GM23338 (cell line): ENCODE results near the gene PIK3C3. TPM values are rescaled to one million over a fixed set of nuclear protein-coding genes. Genes with fewer than 3 reads are reported as not detected.

Experiments
- ATAC-seq: fragments of 200-7000 bp; cut with Tn5 transposase; 3 replicates; pipeline ENCODE4 v1.9.1; 2020
- DNase-seq: peaks from one replicate; pipeline ENCODE4 v3.0.0-alpha.2; 2015; ENCODE audit warnings: low spot score
- H2AFZ ChIP-seq: fragments of 200-600 bp; sonication (generic); 2 replicates; pipeline ENCODE4 v1.8.0; 2016; ENCODE audit warnings: antibody characterized with exemption, mild to moderate bottlenecking, moderate library complexity
- H3F3A ChIP-seq: fragments of 200-600 bp; sonication (generic); replicated peaks from 2 replicates; pipeline ENCODE4 v1.8.0; 2017; ENCODE audit warnings: antibody characterized with exemption, mixed run types, low read depth
- H3K27ac ChIP-seq: fragments of 200-600 bp; sonication (generic); 2 replicates; pipeline ENCODE4 v1.6.1; 2016; ENCODE audit warnings: low read depth
- H3K27me3 ChIP-seq: fragments of 200-600 bp; sonication (generic); 2 replicates; pipeline ENCODE4 v1.8.0; 2016; ENCODE audit warnings: mild to moderate bottlenecking, mixed run types, moderate library complexity; ENCODE audit not compliant: insufficient read depth
- H3K36me3 ChIP-seq: fragments of 200-600 bp; sonication (generic); 2 replicates; pipeline ENCODE4 v1.8.0; 2016; ENCODE audit warnings: mild to moderate bottlenecking; ENCODE audit not compliant: insufficient read depth
- H3K4me1 ChIP-seq: fragments of 200-600 bp; sonication (generic); 2 replicates; pipeline ENCODE4 v1.8.0; 2016; ENCODE audit warnings: mild to moderate bottlenecking, moderate library complexity; ENCODE audit not compliant: insufficient read depth
- H3K4me2 ChIP-seq: fragments of 200-600 bp; sonication (generic); 2 replicates; pipeline ENCODE4 v1.7.1; 2017; ENCODE audit warnings: mixed run types
- H3K4me3 ChIP-seq: fragments of 200-600 bp; sonication (generic); 2 replicates; pipeline ENCODE4 v1.6.1; 2016; ENCODE audit warnings: mixed run types
- H3K79me2 ChIP-seq: fragments of 200-600 bp; sonication (generic); replicated peaks from 2 replicates; pipeline ENCODE4 v1.8.0; 2017; ENCODE audit warnings: mild to moderate bottlenecking; ENCODE audit not compliant: insufficient read depth
- H3K9me2 ChIP-seq: fragments of 200-600 bp; sonication (generic); 2 replicates; pipeline ENCODE4 v1.8.0; 2017; ENCODE audit not compliant: insufficient read depth
- H4K20me1 ChIP-seq: fragments of 200-600 bp; sonication (generic); replicated peaks from 2 replicates; pipeline ENCODE4 v1.8.0; 2017; ENCODE audit warnings: mild to moderate bottlenecking; ENCODE audit not compliant: insufficient read depth
- H3K27ac Mint-ChIP-seq: 2 replicates; pipeline ENCODE4 v1.8.0; 2020; ENCODE audit warnings: inconsistent platforms, mild to moderate bottlenecking, moderate library complexity, mixed read lengths
- H3K27me3 Mint-ChIP-seq: 3 replicates; pipeline ENCODE4 v1.8.0; 2022; ENCODE audit warnings: low read depth, mild to moderate bottlenecking, moderate library complexity, mixed read lengths, inconsistent platforms; ENCODE audit not compliant: insufficient read depth, poor library complexity
- H3K36me3 Mint-ChIP-seq: 3 replicates; pipeline ENCODE4 v1.8.0; 2021; ENCODE audit warnings: low read depth, mild to moderate bottlenecking, inconsistent platforms, moderate library complexity, mixed read lengths
- H3K4me1 Mint-ChIP-seq: 3 replicates; pipeline ENCODE4 v1.8.0; 2020; ENCODE audit warnings: mild to moderate bottlenecking, inconsistent platforms, mixed read lengths
- H3K4me3 Mint-ChIP-seq: 3 replicates; pipeline ENCODE4 v1.8.0; 2021; ENCODE audit warnings: moderate library complexity, mild to moderate bottlenecking, inconsistent platforms, mixed read lengths
- H3K9me3 Mint-ChIP-seq: 3 replicates; pipeline ENCODE4 v1.8.0; 2020; ENCODE audit warnings: moderate library complexity, mild to moderate bottlenecking, inconsistent platforms, mixed read lengths
- CREB1 ChIP-seq: fragments of 250-450 bp; sonication (Bioruptor Pico); IDR thresholded peaks from 2 replicates; pipeline ENCODE4 v1.5.0; 2020; ENCODE audit warnings: low read depth, mild to moderate bottlenecking, moderate library complexity
- EZH2 ChIP-seq: fragments of 200-600 bp; sonication (generic); IDR thresholded peaks from one replicate; pipeline ENCODE4 v1.8.0; 2017; ENCODE audit warnings: antibody characterized with exemption, mild to moderate bottlenecking, low read depth; ENCODE audit not compliant: unreplicated experiment
- EZH2phosphoT487 ChIP-seq: fragments of 200-600 bp; sonication (generic); IDR thresholded peaks from one replicate; pipeline ENCODE4 v1.8.1; 2018; ENCODE audit warnings: antibody characterized with exemption; ENCODE audit not compliant: unreplicated experiment
- JUNB ChIP-seq: IDR thresholded peaks from one replicate; pipeline ENCODE4 v1.6.1; 2016; ENCODE audit warnings: antibody characterized with exemption; ENCODE audit not compliant: unreplicated experiment
- NANOG ChIP-seq: IDR thresholded peaks from 2 replicates; pipeline ENCODE4 v1.6.1; 2016; ENCODE audit warnings: antibody characterized with exemption, borderline replicate concordance
- POLR2AphosphoS5 ChIP-seq: IDR thresholded peaks from 2 replicates; pipeline ENCODE4 v1.6.1; 2016; ENCODE audit warnings: antibody characterized with exemption, low read depth
- STAT1 ChIP-seq: IDR thresholded peaks from one replicate; pipeline ENCODE4 v1.6.1; 2016; ENCODE audit warnings: antibody characterized with exemption; ENCODE audit not compliant: unreplicated experiment
- ZNF114 ChIP-seq: fragments of 250-450 bp; sonication (Bioruptor Pico); IDR thresholded peaks from 2 replicates; pipeline ENCODE4 v1.5.0; 2020; ENCODE audit warnings: mild to moderate bottlenecking, moderate library complexity
- ZNF331 ChIP-seq: fragments of 250-450 bp; sonication (Bioruptor Pico); IDR thresholded peaks from 2 replicates; pipeline ENCODE4 v1.5.0; 2020; ENCODE audit warnings: low read depth, mild to moderate bottlenecking, moderate library complexity
- polyA plus RNA-seq: library from polyadenylated mRNA; unstranded; fragments of >200 nt; fragmentation: Nextera tagmentation; extraction: Ambion mirVana; gene quantifications from 2 replicates; pipeline ENCODE4 v1.2.1, GENCODE V29; 2016
- total RNA-seq: library from RNA; depleted of rRNA; stranded (reverse); fragments of >200 nt; shearing (Covaris generic); gene quantifications from 2 replicates; pipeline ENCODE4 v1.2.3, GENCODE V29; 2014
- TF ChIP-seq, protein P1 (sequence below), 2 experiments: fragments of 200-600 bp in 1 of 2; sonication (generic) in 1 of 2; conservative IDR thresholded peaks; 2 replicates each; pipeline versions ENCODE4 v1.5.1 to v1.6.1; 2016 to 2017; ENCODE audit warnings: antibody characterized with exemption in 2 of 2, low read depth in 2 of 2, mild to moderate bottlenecking in 2 of 2, moderate library complexity in 1 of 2
- TF ChIP-seq, protein P2 (sequence below): IDR thresholded peaks from one replicate; pipeline ENCODE4 v1.6.1; 2018; ENCODE audit warnings: antibody characterized with exemption; ENCODE audit not compliant: unreplicated experiment
- TF ChIP-seq, protein P3 (sequence below): IDR thresholded peaks from 2 replicates; pipeline ENCODE4 v1.6.1; 2016; ENCODE audit warnings: antibody characterized with exemption
- TF ChIP-seq, protein P4 (sequence below): fragments of 250-450 bp; sonication (Bioruptor Pico); IDR thresholded peaks from 2 replicates; pipeline ENCODE4 v1.5.0; 2020; ENCODE audit warnings: mild to moderate bottlenecking, moderate library complexity

The PIK3C3 gene
- total and polyA plus RNA-seq, 2 experiments from 2014 or later: 25.9 to 35.4 TPM

- no peak for ATAC-seq
- no peaks in the 10 kb centered on the region for H4K20me1 ChIP-seq
- no peaks in the 10 kb centered on the region for H3F3A ChIP-seq
- H2AFZ ChIP-seq: no peak overlapping the region
- Mint-ChIP-seq H3K4me1 (no peaks in the 10 kb centered on the region), H3K9me3 (no peaks in the 10 kb centered on the region), H3K27ac (no peak overlapping the region), H3K4me3 (no peak overlapping the region), H3K36me3 (no peaks in the 10 kb centered on the region), H3K27me3 (no peaks in the 10 kb centered on the region)
- no peaks in the 10 kb centered on the region for H3K27me3 ChIP-seq
- no peaks in the 10 kb centered on the region for H3K36me3 ChIP-seq
- H3K4me2 ChIP-seq: no peak overlapping the region
- 0 out of 2 replicates have a peak, but pooled peaks cover 5% of the 10 kb centered on the region for H3K79me2 ChIP-seq
- DNase-seq: no peak
- H3K9me2 ChIP-seq: no peaks in the 10 kb centered on the region
- no peaks in the 10 kb centered on the region for H3K4me1 ChIP-seq
- H3K4me3 ChIP-seq: no peak overlapping the region
- no peak overlapping the region for H3K27ac ChIP-seq
- TF ChIP-seq, protein P1, sequence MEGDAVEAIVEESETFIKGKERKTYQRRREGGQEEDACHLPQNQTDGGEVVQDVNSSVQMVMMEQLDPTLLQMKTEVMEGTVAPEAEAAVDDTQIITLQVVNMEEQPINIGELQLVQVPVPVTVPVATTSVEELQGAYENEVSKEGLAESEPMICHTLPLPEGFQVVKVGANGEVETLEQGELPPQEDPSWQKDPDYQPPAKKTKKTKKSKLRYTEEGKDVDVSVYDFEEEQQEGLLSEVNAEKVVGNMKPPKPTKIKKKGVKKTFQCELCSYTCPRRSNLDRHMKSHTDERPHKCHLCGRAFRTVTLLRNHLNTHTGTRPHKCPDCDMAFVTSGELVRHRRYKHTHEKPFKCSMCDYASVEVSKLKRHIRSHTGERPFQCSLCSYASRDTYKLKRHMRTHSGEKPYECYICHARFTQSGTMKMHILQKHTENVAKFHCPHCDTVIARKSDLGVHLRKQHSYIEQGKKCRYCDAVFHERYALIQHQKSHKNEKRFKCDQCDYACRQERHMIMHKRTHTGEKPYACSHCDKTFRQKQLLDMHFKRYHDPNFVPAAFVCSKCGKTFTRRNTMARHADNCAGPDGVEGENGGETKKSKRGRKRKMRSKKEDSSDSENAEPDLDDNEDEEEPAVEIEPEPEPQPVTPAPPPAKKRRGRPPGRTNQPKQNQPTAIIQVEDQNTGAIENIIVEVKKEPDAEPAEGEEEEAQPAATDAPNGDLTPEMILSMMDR (conservative IDR thresholded peaks at IDR 0.05; ENCODE audit: low read depth in 2 of 2): no peak
- no peak for TF ChIP-seq EZH2phosphoT487
- TF ChIP-seq CREB1 (CRISPR knock-in tag): no peak
- TF ChIP-seq, protein P2, sequence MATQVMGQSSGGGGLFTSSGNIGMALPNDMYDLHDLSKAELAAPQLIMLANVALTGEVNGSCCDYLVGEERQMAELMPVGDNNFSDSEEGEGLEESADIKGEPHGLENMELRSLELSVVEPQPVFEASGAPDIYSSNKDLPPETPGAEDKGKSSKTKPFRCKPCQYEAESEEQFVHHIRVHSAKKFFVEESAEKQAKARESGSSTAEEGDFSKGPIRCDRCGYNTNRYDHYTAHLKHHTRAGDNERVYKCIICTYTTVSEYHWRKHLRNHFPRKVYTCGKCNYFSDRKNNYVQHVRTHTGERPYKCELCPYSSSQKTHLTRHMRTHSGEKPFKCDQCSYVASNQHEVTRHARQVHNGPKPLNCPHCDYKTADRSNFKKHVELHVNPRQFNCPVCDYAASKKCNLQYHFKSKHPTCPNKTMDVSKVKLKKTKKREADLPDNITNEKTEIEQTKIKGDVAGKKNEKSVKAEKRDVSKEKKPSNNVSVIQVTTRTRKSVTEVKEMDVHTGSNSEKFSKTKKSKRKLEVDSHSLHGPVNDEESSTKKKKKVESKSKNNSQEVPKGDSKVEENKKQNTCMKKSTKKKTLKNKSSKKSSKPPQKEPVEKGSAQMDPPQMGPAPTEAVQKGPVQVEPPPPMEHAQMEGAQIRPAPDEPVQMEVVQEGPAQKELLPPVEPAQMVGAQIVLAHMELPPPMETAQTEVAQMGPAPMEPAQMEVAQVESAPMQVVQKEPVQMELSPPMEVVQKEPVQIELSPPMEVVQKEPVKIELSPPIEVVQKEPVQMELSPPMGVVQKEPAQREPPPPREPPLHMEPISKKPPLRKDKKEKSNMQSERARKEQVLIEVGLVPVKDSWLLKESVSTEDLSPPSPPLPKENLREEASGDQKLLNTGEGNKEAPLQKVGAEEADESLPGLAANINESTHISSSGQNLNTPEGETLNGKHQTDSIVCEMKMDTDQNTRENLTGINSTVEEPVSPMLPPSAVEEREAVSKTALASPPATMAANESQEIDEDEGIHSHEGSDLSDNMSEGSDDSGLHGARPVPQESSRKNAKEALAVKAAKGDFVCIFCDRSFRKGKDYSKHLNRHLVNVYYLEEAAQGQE: no peak
- TF ChIP-seq, protein P3, sequence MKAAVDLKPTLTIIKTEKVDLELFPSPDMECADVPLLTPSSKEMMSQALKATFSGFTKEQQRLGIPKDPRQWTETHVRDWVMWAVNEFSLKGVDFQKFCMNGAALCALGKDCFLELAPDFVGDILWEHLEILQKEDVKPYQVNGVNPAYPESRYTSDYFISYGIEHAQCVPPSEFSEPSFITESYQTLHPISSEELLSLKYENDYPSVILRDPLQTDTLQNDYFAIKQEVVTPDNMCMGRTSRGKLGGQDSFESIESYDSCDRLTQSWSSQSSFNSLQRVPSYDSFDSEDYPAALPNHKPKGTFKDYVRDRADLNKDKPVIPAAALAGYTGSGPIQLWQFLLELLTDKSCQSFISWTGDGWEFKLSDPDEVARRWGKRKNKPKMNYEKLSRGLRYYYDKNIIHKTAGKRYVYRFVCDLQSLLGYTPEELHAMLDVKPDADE: no peak
- TF ChIP-seq JUNB: no peak
- TF ChIP-seq STAT1: no peak
- no peak for TF ChIP-seq ZNF331 (CRISPR knock-in tag)
- no peak for TF ChIP-seq POLR2AphosphoS5
- TF ChIP-seq EZH2: no peak
- TF ChIP-seq, protein P4, sequence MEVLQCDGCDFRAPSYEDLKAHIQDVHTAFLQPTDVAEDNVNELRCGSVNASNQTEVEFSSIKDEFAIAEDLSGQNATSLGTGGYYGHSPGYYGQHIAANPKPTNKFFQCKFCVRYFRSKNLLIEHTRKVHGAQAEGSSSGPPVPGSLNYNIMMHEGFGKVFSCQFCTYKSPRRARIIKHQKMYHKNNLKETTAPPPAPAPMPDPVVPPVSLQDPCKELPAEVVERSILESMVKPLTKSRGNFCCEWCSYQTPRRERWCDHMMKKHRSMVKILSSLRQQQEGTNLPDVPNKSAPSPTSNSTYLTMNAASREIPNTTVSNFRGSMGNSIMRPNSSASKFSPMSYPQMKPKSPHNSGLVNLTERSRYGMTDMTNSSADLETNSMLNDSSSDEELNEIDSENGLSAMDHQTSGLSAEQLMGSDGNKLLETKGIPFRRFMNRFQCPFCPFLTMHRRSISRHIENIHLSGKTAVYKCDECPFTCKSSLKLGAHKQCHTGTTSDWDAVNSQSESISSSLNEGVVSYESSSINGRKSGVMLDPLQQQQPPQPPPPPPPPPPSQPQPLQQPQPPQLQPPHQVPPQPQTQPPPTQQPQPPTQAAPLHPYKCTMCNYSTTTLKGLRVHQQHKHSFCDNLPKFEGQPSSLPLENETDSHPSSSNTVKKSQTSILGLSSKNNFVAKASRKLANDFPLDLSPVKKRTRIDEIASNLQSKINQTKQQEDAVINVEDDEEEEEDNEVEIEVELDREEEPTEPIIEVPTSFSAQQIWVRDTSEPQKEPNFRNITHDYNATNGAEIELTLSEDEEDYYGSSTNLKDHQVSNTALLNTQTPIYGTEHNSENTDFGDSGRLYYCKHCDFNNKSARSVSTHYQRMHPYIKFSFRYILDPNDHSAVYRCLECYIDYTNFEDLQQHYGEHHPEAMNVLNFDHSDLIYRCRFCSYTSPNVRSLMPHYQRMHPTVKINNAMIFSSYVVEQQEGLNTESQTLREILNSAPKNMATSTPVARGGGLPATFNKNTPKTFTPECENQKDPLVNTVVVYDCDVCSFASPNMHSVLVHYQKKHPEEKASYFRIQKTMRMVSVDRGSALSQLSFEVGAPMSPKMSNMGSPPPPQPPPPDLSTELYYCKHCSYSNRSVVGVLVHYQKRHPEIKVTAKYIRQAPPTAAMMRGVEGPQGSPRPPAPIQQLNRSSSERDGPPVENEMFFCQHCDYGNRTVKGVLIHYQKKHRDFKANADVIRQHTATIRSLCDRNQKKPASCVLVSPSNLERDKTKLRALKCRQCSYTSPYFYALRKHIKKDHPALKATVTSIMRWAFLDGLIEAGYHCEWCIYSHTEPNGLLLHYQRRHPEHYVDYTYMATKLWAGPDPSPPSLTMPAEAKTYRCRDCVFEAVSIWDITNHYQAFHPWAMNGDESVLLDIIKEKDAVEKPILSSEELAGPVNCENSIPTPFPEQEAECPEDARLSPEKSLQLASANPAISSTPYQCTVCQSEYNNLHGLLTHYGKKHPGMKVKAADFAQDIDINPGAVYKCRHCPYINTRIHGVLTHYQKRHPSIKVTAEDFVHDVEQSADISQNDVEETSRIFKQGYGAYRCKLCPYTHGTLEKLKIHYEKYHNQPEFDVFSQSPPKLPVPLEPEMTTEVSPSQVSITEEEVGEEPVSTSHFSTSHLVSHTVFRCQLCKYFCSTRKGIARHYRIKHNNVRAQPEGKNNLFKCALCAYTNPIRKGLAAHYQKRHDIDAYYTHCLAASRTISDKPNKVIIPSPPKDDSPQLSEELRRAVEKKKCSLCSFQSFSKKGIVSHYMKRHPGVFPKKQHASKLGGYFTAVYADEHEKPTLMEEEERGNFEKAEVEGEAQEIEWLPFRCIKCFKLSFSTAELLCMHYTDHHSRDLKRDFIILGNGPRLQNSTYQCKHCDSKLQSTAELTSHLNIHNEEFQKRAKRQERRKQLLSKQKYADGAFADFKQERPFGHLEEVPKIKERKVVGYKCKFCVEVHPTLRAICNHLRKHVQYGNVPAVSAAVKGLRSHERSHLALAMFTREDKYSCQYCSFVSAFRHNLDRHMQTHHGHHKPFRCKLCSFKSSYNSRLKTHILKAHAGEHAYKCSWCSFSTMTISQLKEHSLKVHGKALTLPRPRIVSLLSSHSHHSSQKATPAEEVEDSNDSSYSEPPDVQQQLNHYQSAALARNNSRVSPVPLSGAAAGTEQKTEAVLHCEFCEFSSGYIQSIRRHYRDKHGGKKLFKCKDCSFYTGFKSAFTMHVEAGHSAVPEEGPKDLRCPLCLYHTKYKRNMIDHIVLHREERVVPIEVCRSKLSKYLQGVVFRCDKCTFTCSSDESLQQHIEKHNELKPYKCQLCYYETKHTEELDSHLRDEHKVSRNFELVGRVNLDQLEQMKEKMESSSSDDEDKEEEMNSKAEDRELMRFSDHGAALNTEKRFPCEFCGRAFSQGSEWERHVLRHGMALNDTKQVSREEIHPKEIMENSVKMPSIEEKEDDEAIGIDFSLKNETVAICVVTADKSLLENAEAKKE (CRISPR knock-in tag): no peak
- TF ChIP-seq ZNF114: no peak
- no peak for TF ChIP-seq NANOG
These were observed 28.1 kb downstream of the PIK3C3 start for GRCh38 chr18:41982942-41983660.
